Upper lobe of left lung (tissue), 6 donors: ENCODE results near the gene RFC3. TPM values are rescaled to one million over a fixed set of nuclear protein-coding genes. Genes with fewer than 3 reads are reported as not detected.
"Not testable (repeated sequence)": the region's sequence is repeated elsewhere in the genome, so short reads cannot be mapped to it uniquely, and the experiment has no call there.

Experiments used
- ATAC-seq, 2 donors: fragments of 200-7000 bp; cut with Tn5 transposase; one replicate each; pipeline ENCODE4 v1.9.1; 2022; ENCODE audit warnings: mild to moderate bottlenecking in 2 of 2, moderate library complexity in 2 of 2; ENCODE audit not compliant: low FRiP score in 2 of 2
- DNase-seq, 2 donors: peaks; one replicate each; pipeline ENCODE4 v3.0.0-alpha.2; 2019 to 2020
- H3K27ac ChIP-seq, 4 donors: fragments of 200-600 bp; sonication (generic); one replicate each; pipeline ENCODE4 v1.5.1; 2016 to 2019
- H3K27me3 ChIP-seq, 4 donors: fragments of 200-600 bp; sonication (generic); one replicate each; pipeline ENCODE4 v1.5.1; 2017 to 2019
- H3K36me3 ChIP-seq, 4 donors: fragments of 200-600 bp; sonication (generic); one replicate each; pipeline ENCODE4 v1.5.1; 2016 to 2019
- H3K4me1 ChIP-seq, 4 donors: fragments of 200-600 bp; sonication (generic); one replicate each; pipeline ENCODE4 v1.5.1; 2018 to 2019
- H3K4me3 ChIP-seq, 4 donors: fragments of 200-600 bp; sonication (generic); one replicate each; pipeline ENCODE4 v1.5.1; 2017 to 2019; ENCODE audit warnings: mild to moderate bottlenecking in 2 of 4, moderate library complexity in 1 of 4
- H3K9me3 ChIP-seq, 4 donors: fragments of 200-600 bp; sonication (generic); one replicate each; pipeline ENCODE4 v1.5.1; 2018 to 2019
- CTCF ChIP-seq, 6 experiments: fragments of 450-650 bp in 4 of 6; fragments of 200-600 bp in 2 of 6; sonication (generic) in 2 of 6; IDR thresholded peaks; one replicate each; pipeline ENCODE4 v1.5.1; 2016 to 2019; ENCODE audit warnings: antibody characterized with exemption in 6 of 6
- EP300 ChIP-seq, 4 donors: sonication (generic); formaldehyde crosslinking; IDR thresholded peaks; one replicate each; pipeline ENCODE4 v1.5.1; 2017; ENCODE audit warnings: antibody characterized with exemption in 4 of 4, control low read depth in 2 of 4
- POLR2A ChIP-seq, 4 donors: fragments of 450-650 bp; IDR thresholded peaks; one replicate each; pipeline ENCODE4 v1.5.1; 2016 to 2017; ENCODE audit warnings: antibody characterized with exemption in 4 of 4, mild to moderate bottlenecking in 2 of 4
- POLR2AphosphoS5 ChIP-seq, 2 donors: sonication (generic); formaldehyde crosslinking; IDR thresholded peaks; one replicate each; pipeline ENCODE4 v1.5.1; 2017; ENCODE audit warnings: antibody characterized with exemption in 2 of 2
- WGBS, 2 donors: methylation state at CpG; one replicate each; pipeline ENCODE4 v1.1.5; 2017 to 2018; 5-methylcytosine and 5-hydroxymethylcytosine counted together
- total RNA-seq, 6 donors: library from RNA; depleted of rRNA in 4 of 6; stranded (reverse); fragments of >200 nt in 4 of 6; gene quantifications; one replicate each; pipeline versions ENCODE4 v1.1.0 to v1.2.1, GENCODE V29; 2016 to 2021
- donor health status: DM: no; HTN: no; CAD: no; lungs with moderate emphysema.
- donor health status: DM: no; HTN: yes; CAD: no; lungs with severe emphysema.

Gene RFC3
- total RNA-seq, 6 donors from 2014 or later = 6.9 to 24.4 (median 9.3) TPM

DNA sequence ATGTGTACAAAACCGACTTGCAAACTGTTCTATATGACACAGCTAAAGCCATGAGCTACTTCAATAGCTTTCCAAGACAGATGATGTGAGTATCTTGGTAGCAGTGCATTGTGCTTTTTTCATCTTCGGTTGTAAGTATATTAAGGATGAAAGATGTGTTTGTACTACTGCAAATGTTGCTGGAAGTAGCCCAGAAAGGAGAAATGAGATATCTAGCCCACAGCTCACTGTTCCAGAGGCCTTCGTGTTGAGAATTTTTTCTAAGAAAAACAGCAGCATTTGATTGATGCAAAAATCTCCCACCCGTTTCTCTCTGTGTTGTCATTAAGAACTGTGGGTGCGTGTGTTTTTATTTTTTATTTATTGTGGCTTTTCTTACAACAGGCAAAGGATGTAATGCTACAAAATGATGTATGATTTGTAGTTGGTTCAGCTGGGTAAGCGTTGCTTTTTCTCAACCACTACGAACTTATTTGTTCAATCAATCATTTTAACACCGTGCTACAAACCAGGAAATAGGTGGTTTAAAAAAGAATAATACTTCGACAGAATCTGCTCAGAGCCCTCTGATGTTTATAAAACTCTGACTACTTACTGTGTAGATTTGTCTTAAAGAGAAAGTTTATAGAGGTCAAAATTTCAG lies 41.6 kb upstream of the RFC3 start:
- WGBS, 2 donors = 43 to 47% methylated on average over 9 of the region's 9 CpGs
- H3K27me3 ChIP-seq = no peaks in the 10 kb centered on the region
- no peak overlapping the region for H3K4me3 ChIP-seq
- no peaks in the 10 kb centered on the region for H3K36me3 ChIP-seq
- no peaks in the 10 kb centered on the region for H3K4me1 ChIP-seq
- TF ChIP-seq EP300 (IDR thresholded peaks at IDR 0.05) (no peak), CTCF (IDR thresholded peaks at IDR 0.05) (no peak), POLR2AphosphoS5 (IDR thresholded peaks at IDR 0.05) (no peak), POLR2A (IDR thresholded peaks at IDR 0.05) (no peak)
- H3K9me3 ChIP-seq = peaks cover 0 to 3% (median 0%) of the 10 kb centered on the region in 4 donors
- DNase-seq (no peak), ATAC-seq (no peak)
- no peak overlapping the region for H3K27ac ChIP-seq

GRCh38 chr13:33782631-33783030 lies 35.3 kb upstream of the RFC3 start:
- WGBS, 2 donors = 67 to 80% methylated on average over 4 of the region's 4 CpGs
- no peaks in the 10 kb centered on the region for H3K36me3 ChIP-seq
- H3K4me1 ChIP-seq = peaks cover 0 to 3% (median 0%) of the 10 kb centered on the region in 4 donors
- no peak overlapping the region for H3K27ac ChIP-seq
- TF ChIP-seq POLR2AphosphoS5 (IDR thresholded peaks at IDR 0.05) (no peak), CTCF (IDR thresholded peaks at IDR 0.05) (no peak), EP300 (IDR thresholded peaks at IDR 0.05) (no peak), POLR2A (IDR thresholded peaks at IDR 0.05) (no peak)
- ATAC-seq = no peak
- H3K9me3 ChIP-seq = peaks cover 0 to 3% (median 0%) of the 10 kb centered on the region in 4 donors
- no peak overlapping the region for H3K4me3 ChIP-seq
- no peak for DNase-seq
- H3K27me3 ChIP-seq = no peaks in the 10 kb centered on the region

GRCh38 chr13:33783212-33783611 lies 34.7 kb upstream of the RFC3 start:
- WGBS, 2 donors = 47 to 60% methylated on average over 4 of the region's 4 CpGs
- H3K36me3 ChIP-seq, H3K27me3 ChIP-seq, DNase-seq, H3K27ac ChIP-seq, H3K9me3 ChIP-seq, H3K4me1 ChIP-seq, H3K4me3 ChIP-seq, ATAC-seq: not testable (repeated sequence)

DNA sequence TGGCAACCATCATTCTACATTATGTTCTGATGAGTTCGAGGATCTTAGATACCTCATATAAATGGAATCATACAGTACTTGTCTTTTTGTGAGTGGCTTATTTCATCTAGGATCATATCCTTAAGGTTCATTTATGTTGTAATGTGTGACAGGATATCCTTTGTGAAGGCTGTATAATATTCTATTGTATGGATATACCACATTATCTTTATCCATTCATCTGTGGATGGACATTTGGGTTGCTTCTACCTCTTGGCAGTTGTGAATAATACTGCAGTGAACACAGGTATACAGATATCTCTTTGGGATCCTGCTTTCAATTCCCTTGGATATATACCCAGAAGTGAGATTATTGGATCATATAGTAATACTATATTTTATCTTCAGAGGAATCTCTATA lies 33.2 kb upstream of the RFC3 start:
- peaks cover 0 to 3% (median 0%) of the 10 kb centered on the region in 4 donors for H3K9me3 ChIP-seq
- H3K4me1 ChIP-seq = peaks cover 0 to 3% (median 0%) of the 10 kb centered on the region in 4 donors
- no peak overlapping the region for H3K4me3 ChIP-seq
- no peak overlapping the region for H3K27ac ChIP-seq
- TF ChIP-seq EP300 (IDR thresholded peaks at IDR 0.05) (no peak), POLR2AphosphoS5 (IDR thresholded peaks at IDR 0.05) (no peak), POLR2A (IDR thresholded peaks at IDR 0.05) (no peak), CTCF (IDR thresholded peaks at IDR 0.05) (no peak)
- 90 to 100% methylated on average over 1 of the region's 1 CpG for WGBS, 2 donors
- ATAC-seq (no peak), DNase-seq (no peak)
- no peaks in the 10 kb centered on the region for H3K27me3 ChIP-seq
- no peaks in the 10 kb centered on the region for H3K36me3 ChIP-seq

- Histone ChIP-seq H3K9me3 (peaks cover 0 to 3% (median 0%) of the 10 kb centered on the region in 4 donors), H3K36me3 (no peaks in the 10 kb centered on the region), H3K4me3 (no peak overlapping the region), H3K27ac (no peak overlapping the region), H3K4me1 (peaks cover 0 to 3% (median 0%) of the 10 kb centered on the region in 4 donors), H3K27me3 (no peaks in the 10 kb centered on the region)
- WGBS, 2 donors = 88 to 97% methylated on average over 1 of the region's 1 CpG
- TF ChIP-seq POLR2A (IDR thresholded peaks at IDR 0.05) (no peak), EP300 (IDR thresholded peaks at IDR 0.05) (no peak), CTCF (IDR thresholded peaks at IDR 0.05) (no peak)
- DNase-seq = no peak
- no peak for ATAC-seq
Observed at GRCh38 chr13:33785384-33785783, 32.6 kb upstream of the RFC3 start.
